ENCODE measurements around the gene BICD1.

DNA sequence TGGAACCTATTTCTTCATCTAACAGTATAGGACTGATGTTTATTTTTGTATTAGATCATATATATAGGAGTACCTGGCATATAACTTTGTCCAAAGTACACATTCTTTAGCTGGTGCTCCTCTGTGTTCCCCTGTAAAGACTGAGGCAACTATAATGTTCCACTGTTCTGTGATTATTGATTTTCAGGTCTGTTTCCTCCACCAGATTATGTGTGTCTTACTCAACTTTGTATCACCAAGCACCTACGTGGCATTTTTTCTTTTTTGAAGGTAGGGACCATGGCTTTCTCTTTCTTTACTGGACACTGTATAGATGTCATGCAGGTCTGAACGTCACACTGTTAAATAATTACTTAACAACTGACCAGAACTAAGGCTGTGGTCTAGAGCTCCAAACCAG is 29.3 kb downstream of the BICD1 start:
- TF ChIP-seq CTCF (IDR thresholded peaks at IDR 0.05; ENCODE audit: borderline replicate concordance, extremely low read depth, low read length, poor library complexity, severe bottlenecking) (no peak), EZH2 (IDR thresholded peaks at IDR 0.05; ENCODE audit: borderline replicate concordance, low read depth, low read length, severe bottlenecking) (no peak)

Measured in DND-41 (cell line).